NCI-H187 treated with DMSO at 0.1 percent for 48 hours (cell line): ENCODE results near the gene NRG2.
A peak's percentile ranks its signal among the peaks of the same experiment; 100 is the strongest.

Experiments
- DNase-seq: peaks from one replicate; lab custom pipeline; 2025; lab: John Stamatoyannopoulos, UW

Gene NRG2

DNA sequence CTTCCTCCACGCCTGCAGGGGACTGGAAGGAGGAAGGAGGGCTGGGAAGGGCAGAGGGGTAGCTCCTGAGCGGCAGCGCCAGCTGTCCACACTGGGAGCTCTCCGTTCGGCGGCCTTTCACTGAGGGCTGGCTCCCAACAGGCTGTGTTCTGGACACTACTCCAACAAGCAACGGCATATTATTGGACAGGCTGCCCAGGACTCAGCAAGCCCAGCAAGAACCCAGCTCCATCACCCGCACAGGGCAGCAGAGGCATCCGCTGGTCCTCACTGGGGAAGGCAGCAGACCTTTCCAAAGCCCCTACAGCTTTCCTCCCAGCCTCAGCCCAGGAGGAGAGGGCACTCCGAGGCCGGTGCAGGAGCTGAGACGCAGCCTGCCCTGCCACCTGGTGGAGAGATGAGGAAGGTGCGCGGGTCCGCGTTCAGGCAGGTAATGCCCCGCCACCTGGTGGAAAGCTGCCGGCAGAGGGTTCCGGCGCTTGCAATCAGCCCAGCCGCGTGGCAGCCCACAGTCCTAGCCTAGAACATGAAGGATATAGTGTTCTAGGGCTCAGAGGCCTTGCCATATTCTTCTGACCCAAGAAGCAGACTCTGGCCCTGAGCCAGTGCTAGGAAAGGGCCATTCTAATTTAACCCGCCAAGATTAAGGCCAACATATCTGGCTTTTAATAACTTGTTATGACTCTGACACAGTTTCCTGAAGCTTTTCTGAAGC is 74.4 kb downstream of the NRG2 start:
- DNase-seq: peak; percentile 21

DNA sequence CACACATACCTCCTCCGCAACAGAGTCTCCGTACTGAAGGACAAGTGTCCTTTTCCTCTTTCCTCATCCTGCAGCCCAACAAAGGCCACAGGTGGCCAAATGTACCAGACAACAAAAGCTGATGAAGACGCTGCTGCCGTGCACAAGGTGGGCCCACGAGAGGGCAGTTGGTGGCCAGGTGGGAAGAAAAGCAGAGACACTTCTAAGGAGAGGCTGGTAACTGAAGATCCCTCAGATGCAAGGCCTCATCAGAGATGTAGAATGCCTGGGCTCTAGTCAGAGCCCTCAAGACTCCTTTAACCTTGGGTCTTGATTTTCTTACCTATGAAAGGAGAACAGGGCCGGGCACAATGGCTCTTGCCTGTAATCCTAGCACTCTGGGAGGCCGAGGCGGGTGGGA is 75.7 kb downstream of the NRG2 start:
- no peak for DNase-seq

DNA sequence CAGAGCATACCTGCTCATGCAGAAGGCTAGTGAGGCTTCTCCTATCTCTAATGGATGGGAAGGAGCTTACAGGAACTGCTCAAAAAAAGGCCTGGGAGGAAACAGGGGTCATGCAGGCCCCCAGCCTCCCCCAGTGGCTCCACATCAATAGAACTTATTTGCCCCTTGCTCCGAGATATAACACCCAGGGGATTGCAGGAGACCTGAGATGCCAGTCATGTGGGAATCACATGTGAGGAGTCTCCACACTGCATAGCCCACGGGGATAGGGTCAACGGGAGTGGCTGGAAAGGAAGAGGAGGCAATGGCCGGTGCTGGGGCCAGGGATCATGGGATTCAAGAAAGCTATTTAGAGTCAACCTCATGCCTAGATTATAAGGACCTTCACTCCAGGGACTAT is 76.2 kb downstream of the NRG2 start:
- DNase-seq: no peak

GRCh38 chr5:139964994-139965565 is 78.0 kb downstream of the NRG2 start:
- DNase-seq: no peak

DNA sequence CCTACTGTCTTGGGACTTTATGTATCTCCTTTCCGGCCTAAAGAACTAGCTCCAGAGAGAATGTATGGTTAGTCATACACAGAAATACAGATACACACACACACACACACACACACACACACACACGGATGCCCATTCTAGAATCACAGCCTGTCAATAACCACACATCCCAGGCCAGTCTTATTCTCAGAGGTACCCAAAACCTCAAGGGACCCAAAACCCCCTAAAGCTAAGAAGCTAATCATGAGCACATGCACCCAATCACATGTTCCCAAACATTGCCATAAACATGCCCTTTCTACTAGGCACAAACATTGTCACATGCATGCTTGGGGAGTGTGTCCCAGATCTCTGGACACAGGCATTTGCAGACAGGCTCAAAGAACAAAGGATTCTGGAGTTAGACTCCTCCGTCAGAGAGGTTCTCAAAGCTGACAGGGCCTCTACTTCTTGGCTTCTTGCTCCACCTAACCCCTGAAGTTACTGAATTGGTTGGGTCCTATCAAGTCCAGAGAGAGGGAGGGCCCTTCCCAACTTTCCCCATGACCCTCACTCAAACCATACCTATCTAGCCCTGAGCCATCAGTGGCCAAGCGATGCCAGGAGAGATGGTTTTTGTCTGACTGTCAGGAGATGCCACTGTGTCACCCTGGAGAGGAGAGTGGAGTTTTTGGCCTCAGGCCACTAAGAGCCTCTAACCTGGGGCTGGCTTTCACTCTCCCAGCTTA is 78.7 kb downstream of the NRG2 start:
- no peak for DNase-seq

GRCh38 chr5:139962445-139962844 is 80.7 kb downstream of the NRG2 start:
- DNase-seq: no peak

GRCh38 chr5:139961435-139962157 is 81.5 kb downstream of the NRG2 start:
- no peak for DNase-seq

- DNase-seq: no peak
Measured at GRCh38 chr5:139960723-139961383, 82.2 kb downstream of the NRG2 start.

DNA sequence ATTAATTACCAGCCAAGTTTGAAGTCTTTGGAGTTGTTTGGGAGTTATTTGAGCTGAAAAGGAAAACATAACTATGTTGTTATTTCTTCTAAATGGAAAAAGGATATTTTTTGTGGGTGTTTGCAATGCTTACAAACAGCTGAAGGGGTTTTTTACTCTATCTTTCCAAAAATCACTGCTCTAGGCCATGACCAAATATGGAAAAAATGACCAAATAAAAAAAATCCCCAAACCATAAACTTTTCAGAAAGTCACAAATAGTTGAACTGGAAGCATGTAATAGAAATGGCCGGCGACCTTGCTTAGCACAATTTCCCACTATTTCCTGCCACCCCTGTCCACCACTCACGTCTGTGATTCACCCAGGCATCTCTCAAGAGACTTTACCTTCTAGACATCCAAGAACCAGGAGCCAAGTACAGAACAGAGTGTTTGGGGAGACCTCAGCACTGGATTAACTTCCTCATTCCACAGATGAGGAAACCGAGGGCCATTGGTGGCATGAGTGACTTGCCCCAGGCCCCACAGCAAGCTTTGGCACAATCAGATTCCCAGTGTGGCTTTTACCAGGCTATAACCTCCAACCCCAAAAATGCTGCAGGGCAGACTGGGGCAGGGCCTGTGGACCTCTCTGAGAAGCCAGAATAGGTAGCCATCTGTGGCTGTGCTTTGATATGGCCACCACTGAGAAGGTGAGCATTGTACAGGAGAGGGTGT is 84.5 kb downstream of the NRG2 start:
- DNase-seq: no peak

- no peak for DNase-seq
Measured at GRCh38 chr5:139956342-139956741, 86.8 kb downstream of the NRG2 start.

DNA sequence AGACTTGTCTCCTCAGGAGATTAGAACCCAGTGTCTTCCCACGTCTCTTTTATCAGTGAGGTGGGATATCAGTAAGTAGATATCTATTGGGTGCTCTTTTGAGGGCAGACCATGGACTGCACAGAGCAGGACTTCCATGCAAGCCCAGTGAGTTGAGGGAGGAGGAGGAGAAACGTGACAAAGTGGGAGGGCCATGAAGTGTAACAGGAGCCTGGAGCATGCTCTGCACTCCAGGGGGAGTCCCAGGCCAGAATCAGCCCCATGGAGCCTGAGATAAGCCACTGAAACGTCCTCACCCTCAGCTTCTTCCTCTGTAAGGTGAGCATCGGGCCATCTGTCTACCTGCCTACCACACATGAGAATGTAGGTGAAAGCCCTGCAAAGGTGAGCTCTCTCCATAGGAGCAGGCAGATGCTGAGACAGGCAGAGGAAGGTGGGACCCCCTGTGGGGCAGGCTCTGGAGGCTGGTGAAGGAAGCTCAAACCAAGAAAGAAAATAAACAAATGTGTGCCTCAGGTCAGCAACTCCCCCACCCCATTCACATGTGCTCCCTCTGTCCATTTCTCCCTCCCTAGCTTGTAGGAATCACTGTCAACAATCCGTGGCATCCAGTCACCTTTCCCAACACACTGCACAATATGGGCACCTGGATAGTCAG is 87.4 kb downstream of the NRG2 start:
- DNase-seq: no peak

- DNase-seq: no peak
Measured at GRCh38 chr5:139955053-139955605, 88.0 kb downstream of the NRG2 start.

DNA sequence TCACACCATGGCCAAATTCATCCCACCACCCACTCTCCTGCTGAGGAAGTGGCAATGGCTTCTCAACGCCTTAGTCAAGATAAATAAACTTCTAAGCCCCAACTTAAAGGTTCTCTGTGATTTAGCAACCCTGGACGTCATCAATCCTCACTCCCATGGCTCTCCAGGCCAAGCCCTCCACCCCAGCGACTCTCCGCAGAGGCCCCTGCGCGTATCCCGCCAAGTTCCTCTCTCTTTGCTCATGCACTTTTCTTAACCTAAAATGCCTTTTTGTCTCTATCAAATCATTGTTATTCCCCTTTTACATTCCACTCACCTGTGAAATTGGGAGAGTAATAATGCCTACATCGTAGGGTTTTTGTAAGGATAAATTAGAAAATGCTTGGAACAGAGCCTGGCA is 88.6 kb downstream of the NRG2 start:
- DNase-seq: no peak

DNA sequence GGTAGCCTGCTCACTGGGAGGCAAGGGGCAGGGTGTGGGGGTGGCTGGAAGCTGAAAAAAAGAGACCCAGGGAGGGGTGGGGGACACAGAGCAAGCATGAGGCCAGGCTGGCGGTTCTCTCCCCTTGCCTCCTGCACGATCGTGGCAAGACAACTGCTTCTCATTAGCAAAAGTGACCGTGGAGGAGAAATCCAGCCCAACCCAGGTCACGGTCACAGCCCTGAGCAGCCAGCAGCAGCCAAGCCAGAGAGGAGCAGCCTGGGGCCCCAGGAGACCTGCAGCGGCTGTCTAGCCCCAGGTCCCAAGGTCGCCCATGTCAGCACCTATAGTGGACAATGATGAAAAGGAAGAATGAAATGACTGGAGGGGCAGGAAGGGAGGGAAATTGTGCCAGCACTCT is 89.1 kb downstream of the NRG2 start:
- DNase-seq: no peak

DNA sequence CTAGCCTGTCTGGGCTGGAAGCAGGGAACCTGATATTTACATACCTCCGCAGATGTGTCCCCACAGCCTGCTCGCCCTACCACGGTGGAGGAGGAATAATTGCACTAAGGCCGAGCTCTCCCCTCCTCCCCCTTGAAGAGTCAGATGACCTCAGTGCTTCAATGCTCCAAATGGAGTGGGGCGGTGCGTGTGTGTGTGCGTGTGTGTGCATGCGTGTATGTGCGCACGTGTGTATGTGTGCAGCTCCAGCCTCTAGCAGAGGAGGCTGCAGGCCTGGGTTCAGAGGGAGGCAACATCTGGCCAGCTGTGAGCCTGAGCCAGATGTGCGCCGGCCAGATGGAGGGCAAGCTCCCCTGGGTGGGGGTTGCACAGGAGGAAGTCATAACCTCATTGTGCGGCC is 90.5 kb downstream of the NRG2 start:
- DNase-seq: no peak

DNA sequence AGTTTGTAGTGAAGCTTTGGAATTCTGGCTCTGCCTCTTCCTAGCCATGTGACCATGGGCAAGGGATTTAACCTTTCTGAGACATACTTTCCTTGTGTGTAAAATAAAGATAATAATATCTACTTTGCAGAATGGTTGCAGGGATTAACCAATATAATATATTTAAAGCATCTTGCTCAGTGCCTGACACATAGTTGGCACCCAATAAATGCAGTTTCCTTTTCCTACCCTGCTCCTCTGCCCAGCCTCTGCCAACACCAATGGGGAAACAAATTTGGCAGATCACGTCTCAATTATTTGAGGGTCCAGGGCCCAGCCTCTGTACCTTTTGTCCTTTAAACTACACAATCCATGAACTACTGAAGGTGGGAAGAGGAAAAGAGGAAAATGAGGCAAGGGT is 91.1 kb downstream of the NRG2 start:
- no peak for DNase-seq

- DNase-seq: no peak
Measured at GRCh38 chr5:139951296-139951924, 91.7 kb downstream of the NRG2 start.

DNA sequence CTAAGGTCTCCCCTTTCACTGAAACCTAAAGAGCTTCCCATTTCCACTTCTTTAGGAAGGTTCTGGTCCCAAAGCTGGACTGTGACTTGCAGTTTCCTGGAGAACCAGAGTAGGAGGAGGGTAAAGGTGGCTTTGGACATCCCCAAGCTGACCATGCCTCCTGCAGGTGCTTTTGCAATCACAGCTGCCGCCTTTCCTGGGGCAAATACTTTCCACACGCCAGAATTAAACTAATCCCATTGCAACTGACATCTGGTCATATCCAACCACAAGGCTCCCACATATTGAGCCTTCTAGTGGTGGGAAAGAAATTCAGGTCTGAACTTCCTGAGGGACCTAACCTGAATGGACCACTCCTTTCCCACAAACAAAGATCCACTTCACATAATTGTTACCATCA is 92.7 kb downstream of the NRG2 start:
- DNase-seq: no peak

- DNase-seq: no peak
Measured at GRCh38 chr5:139949710-139950109, 93.4 kb downstream of the NRG2 start.

DNA sequence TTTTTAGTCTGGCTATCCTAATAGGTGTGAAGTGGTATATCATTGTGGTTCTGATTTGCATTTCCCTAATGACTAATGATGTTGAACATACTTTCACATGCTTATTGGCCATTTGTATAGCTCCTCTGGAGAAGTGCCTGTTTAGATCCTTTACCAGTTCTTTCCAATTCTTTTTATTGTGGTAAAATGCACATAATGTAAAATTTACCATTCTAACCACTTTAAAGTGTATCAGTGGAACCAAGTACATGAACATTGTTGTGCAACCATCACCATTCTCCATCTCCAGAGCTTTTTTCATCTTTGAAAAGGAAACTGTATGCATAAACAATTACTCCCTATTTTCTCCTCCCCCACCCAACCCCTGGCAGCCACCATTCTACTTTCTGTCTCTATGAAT is 95.4 kb downstream of the NRG2 start:
- no peak for DNase-seq
